Lower lobe of right lung (tissue), 2 donors: ENCODE measurements around the gene MYB. TPM values are rescaled to one million over a fixed set of nuclear protein-coding genes. Genes with fewer than 3 reads are reported as not detected.

Source experiments
- ATAC-seq, 2 donors: fragments of 200-7000 bp; cut with Tn5 transposase; one replicate each; pipeline ENCODE4 v1.9.1; 2020 to 2022; ENCODE audit warnings: mild to moderate bottlenecking in 2 of 2, moderate library complexity in 2 of 2
- DNase-seq: peaks from one replicate; pipeline ENCODE4 v3.0.0-alpha.2; 2020
- H3K27ac ChIP-seq: fragments of 200-600 bp; one replicate; pipeline ENCODE4 v1.8.0; 2022
- H3K27me3 ChIP-seq: fragments of 200-600 bp; one replicate; pipeline ENCODE4 v1.8.0; 2022; ENCODE audit warnings: low read depth
- H3K36me3 ChIP-seq: fragments of 200-600 bp; one replicate; pipeline ENCODE4 v1.8.0; 2022; ENCODE audit warnings: mild to moderate bottlenecking
- H3K4me1 ChIP-seq: fragments of 200-600 bp; one replicate; pipeline ENCODE4 v1.8.0; 2022
- H3K4me3 ChIP-seq: fragments of 200-600 bp; one replicate; pipeline ENCODE4 v1.8.0; 2022; ENCODE audit warnings: mild to moderate bottlenecking
- H3K9me3 ChIP-seq: fragments of 200-600 bp; one replicate; pipeline ENCODE4 v1.8.0; 2022
- CTCF ChIP-seq: fragments of 200-600 bp; IDR thresholded peaks from one replicate; pipeline ENCODE4 v1.8.0; 2022; ENCODE audit warnings: antibody characterized with exemption, mild to moderate bottlenecking
- intact Hi-C: fragments of 100-400 bp; cut with DNase I; formaldehyde crosslinking; loops from one replicate; pipeline ENCODE4 v1.11.0; 2022
- total RNA-seq: library from RNA; stranded (reverse); fragmentation: NEBNext Ultra II Directional; extraction: Animal tissue kit (Norgen Biotek cat#: 25700); gene quantifications from one replicate; pipeline ENCODE4 v1.2.1, GENCODE V29; 2021
- donor health status: DM: no; HTN: yes; CAD: no; lungs with severe emphysema.

MYB gene
- total RNA-seq, 1 donor from 2014 or later: 6.1 TPM

GRCh38 chr6:135227758-135228157 lies 46.6 kb downstream of the MYB start:
- Histone ChIP-seq H3K4me3 (no peak overlapping the region), H3K27ac (no peak overlapping the region), H3K27me3 (no peaks in the 10 kb centered on the region), H3K9me3 (no peaks in the 10 kb centered on the region), H3K4me1 (no peaks in the 10 kb centered on the region), H3K36me3 (no peaks in the 10 kb centered on the region)
- DNase-seq (no peak), ATAC-seq (no peak)
- TF ChIP-seq CTCF: no peak
- intact Hi-C loops: no loop called here

DNA sequence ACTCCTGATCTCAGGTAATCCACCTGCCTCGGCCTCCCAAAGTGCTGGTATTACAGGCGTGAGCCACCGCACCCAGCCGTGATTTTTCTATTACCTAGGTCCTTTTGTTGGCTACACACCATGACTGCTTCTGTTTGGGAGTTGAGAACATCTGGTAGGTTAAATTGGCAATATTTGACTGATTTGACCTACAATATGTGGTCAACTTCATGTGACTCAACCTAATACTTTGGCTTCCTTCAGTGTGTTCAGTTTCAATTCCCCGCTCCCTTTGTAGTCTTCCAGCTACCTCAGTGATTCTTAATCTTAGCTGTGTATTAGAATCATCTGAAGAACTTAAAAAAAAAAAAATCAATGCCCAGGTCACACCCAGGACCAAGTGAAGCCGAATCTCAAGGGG lies 47.4 kb downstream of the MYB start:
- no peak overlapping the region for H3K4me3 ChIP-seq
- no peaks in the 10 kb centered on the region for H3K4me1 ChIP-seq
- no peaks in the 10 kb centered on the region for H3K9me3 ChIP-seq
- H3K36me3 ChIP-seq: no peaks in the 10 kb centered on the region
- no peaks in the 10 kb centered on the region for H3K27me3 ChIP-seq
- no peak for TF ChIP-seq CTCF
- DNase-seq: no peak
- no peak overlapping the region for H3K27ac ChIP-seq
- intact Hi-C loops: no loop called here
- no peak for ATAC-seq

GRCh38 chr6:135229996-135230395 lies 48.9 kb downstream of the MYB start:
- H3K9me3 ChIP-seq: no peaks in the 10 kb centered on the region
- no peaks in the 10 kb centered on the region for H3K27me3 ChIP-seq
- H3K36me3 ChIP-seq: no peaks in the 10 kb centered on the region
- H3K4me1 ChIP-seq: no peaks in the 10 kb centered on the region
- no peak overlapping the region for H3K27ac ChIP-seq
- ATAC-seq: no peak
- no peak overlapping the region for H3K4me3 ChIP-seq
- TF ChIP-seq CTCF: no peak
- intact Hi-C loops: no loop called here
- no peak for DNase-seq

- Histone ChIP-seq H3K9me3 (no peaks in the 10 kb centered on the region), H3K36me3 (no peaks in the 10 kb centered on the region), H3K27ac (no peak overlapping the region), H3K4me3 (no peak overlapping the region), H3K27me3 (no peaks in the 10 kb centered on the region), H3K4me1 (no peaks in the 10 kb centered on the region)
- DNase-seq (no peak), ATAC-seq (no peak)
- TF ChIP-seq CTCF: no peak
- intact Hi-C loops: no loop called here
Observed at GRCh38 chr6:135230711-135231468, 49.8 kb downstream of the MYB start.

GRCh38 chr6:135231469-135231844 lies 50.3 kb downstream of the MYB start:
- DNase-seq (no peak), ATAC-seq (no peak)
- TF ChIP-seq CTCF: no peak
- Histone ChIP-seq H3K27me3 (no peaks in the 10 kb centered on the region), H3K4me1 (no peaks in the 10 kb centered on the region), H3K36me3 (no peaks in the 10 kb centered on the region), H3K9me3 (no peaks in the 10 kb centered on the region), H3K4me3 (no peak overlapping the region), H3K27ac (no peak overlapping the region)
- intact Hi-C loops: no loop called here
